Tibial nerve (tissue), 4 donors: ENCODE results near the gene SLC39A13. TPM values are rescaled to one million over a fixed set of nuclear protein-coding genes. Genes with fewer than 3 reads are reported as not detected.
"Not testable (repeated sequence)": the region's sequence is repeated elsewhere in the genome, so short reads cannot be mapped to it uniquely, and the experiment has no call there.

Source experiments
- DNase-seq, 2 donors: peaks; one replicate each; pipeline ENCODE4 v3.0.0-alpha.2; 2019; ENCODE audit warnings: low spot score in 2 of 2
- H3K27ac ChIP-seq, 4 donors: fragments of 200-600 bp; sonication (generic) in 3 of 4; one replicate each; pipeline ENCODE4 v1.5.1; 2017 to 2019; ENCODE audit warnings: mild to moderate bottlenecking in 1 of 4
- H3K27me3 ChIP-seq, 2 donors: fragments of 200-600 bp; sonication (generic) in 1 of 2; one replicate each; pipeline versions ENCODE4 v1.5.1 to v1.6.0; 2017 to 2019
- H3K36me3 ChIP-seq, 3 donors: fragments of 200-600 bp; sonication (generic); one replicate each; pipeline ENCODE4 v1.5.1; 2018 to 2019
- H3K4me1 ChIP-seq, 4 donors: fragments of 200-600 bp; sonication (generic) in 3 of 4; one replicate each; pipeline ENCODE4 v1.5.1; 2017 to 2019
- H3K4me3 ChIP-seq, 4 donors: fragments of 200-600 bp; sonication (generic) in 3 of 4; one replicate each; pipeline ENCODE4 v1.5.1; 2017 to 2019; ENCODE audit warnings: mild to moderate bottlenecking in 1 of 4, moderate library complexity in 1 of 4
- H3K9me3 ChIP-seq, 4 donors: fragments of 200-600 bp; sonication (generic) in 3 of 4; one replicate each; pipeline ENCODE4 v1.5.1; 2017 to 2019
- EP300 ChIP-seq, 2 donors: sonication (generic); formaldehyde crosslinking; IDR thresholded peaks; one replicate each; pipeline ENCODE4 v1.6.1; 2017; ENCODE audit warnings: antibody characterized with exemption in 2 of 2, mild to moderate bottlenecking in 1 of 2
- POLR2A ChIP-seq, 2 donors: fragments of 450-650 bp; IDR thresholded peaks; one replicate each; pipeline ENCODE4 v1.6.1; 2017; ENCODE audit warnings: antibody characterized with exemption in 2 of 2, mild to moderate bottlenecking in 2 of 2, moderate library complexity in 2 of 2
- WGBS, 2 donors: methylation state at CpG; one replicate each; pipeline ENCODE4 v1.1.5; 2018; 5-methylcytosine and 5-hydroxymethylcytosine counted together
- total RNA-seq, 4 donors: library from RNA; depleted of rRNA; stranded (reverse); fragments of >200 nt; gene quantifications; one replicate each; pipeline ENCODE4 v1.1.0, GENCODE V29; 2016
- TF ChIP-seq, protein P1 (sequence below), 5 experiments: fragments of 200-600 bp in 3 of 5; fragments of 450-650 bp in 2 of 5; sonication (generic) in 3 of 5; IDR thresholded peaks; one replicate each; pipeline ENCODE4 v1.5.1; 2016 to 2019; ENCODE audit warnings: antibody characterized with exemption in 5 of 5, mild to moderate bottlenecking in 3 of 5, moderate library complexity in 2 of 5

Gene SLC39A13
- total RNA-seq, 4 donors from 2014 or later = 91.6 to 142 (median 116) TPM

DNA sequence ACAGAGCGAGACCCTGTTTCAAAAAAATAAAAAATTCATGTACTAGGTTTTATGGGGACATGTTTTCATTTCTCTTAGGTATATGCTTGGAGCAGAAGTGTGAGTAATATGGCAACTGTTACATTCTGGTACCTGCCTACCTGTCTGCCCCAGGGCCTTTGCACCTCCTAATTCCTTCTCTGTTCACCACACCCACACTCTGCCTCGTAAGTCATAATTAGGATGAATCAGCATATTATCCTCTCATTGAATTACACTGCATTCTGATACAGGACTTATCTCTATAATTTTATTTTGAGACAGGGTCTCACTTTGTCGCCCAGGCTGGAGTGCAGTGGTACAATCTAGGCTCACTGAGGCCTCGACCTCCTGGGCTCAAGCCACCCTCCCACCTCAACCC is 43.6 kb downstream of the SLC39A13 start:
- no peak overlapping the region for H3K27ac ChIP-seq
- no peaks in the 10 kb centered on the region for H3K36me3 ChIP-seq
- no peaks in the 10 kb centered on the region for H3K4me1 ChIP-seq
- no peaks in the 10 kb centered on the region for H3K9me3 ChIP-seq
- no peak overlapping the region for H3K4me3 ChIP-seq
- H3K27me3 ChIP-seq = no peaks in the 10 kb centered on the region
- 88 to 93% methylated on average over 4 of the region's 4 CpGs for WGBS, 2 donors
- DNase-seq = no peak
- TF ChIP-seq EP300 (IDR thresholded peaks at IDR 0.05) = no peak
- TF ChIP-seq POLR2A (IDR thresholded peaks at IDR 0.05) = no peak
- TF ChIP-seq, protein P1, sequence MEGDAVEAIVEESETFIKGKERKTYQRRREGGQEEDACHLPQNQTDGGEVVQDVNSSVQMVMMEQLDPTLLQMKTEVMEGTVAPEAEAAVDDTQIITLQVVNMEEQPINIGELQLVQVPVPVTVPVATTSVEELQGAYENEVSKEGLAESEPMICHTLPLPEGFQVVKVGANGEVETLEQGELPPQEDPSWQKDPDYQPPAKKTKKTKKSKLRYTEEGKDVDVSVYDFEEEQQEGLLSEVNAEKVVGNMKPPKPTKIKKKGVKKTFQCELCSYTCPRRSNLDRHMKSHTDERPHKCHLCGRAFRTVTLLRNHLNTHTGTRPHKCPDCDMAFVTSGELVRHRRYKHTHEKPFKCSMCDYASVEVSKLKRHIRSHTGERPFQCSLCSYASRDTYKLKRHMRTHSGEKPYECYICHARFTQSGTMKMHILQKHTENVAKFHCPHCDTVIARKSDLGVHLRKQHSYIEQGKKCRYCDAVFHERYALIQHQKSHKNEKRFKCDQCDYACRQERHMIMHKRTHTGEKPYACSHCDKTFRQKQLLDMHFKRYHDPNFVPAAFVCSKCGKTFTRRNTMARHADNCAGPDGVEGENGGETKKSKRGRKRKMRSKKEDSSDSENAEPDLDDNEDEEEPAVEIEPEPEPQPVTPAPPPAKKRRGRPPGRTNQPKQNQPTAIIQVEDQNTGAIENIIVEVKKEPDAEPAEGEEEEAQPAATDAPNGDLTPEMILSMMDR (IDR thresholded peaks at IDR 0.05) = no peak

- H3K27ac ChIP-seq = no peak overlapping the region
- WGBS, 2 donors = 94 to 96% methylated on average over 8 of the region's 8 CpGs
- H3K36me3 ChIP-seq = no peaks in the 10 kb centered on the region
- no peak for DNase-seq
- TF ChIP-seq POLR2A (IDR thresholded peaks at IDR 0.05) = no peak
- TF ChIP-seq, protein P1 (IDR thresholded peaks at IDR 0.05) = no peak
- TF ChIP-seq EP300 (IDR thresholded peaks at IDR 0.05) = no peak
- no peaks in the 10 kb centered on the region for H3K27me3 ChIP-seq
- no peak overlapping the region for H3K4me3 ChIP-seq
- no peaks in the 10 kb centered on the region for H3K9me3 ChIP-seq
- H3K4me1 ChIP-seq = no peaks in the 10 kb centered on the region
Observed at GRCh38 chr11:47453365-47453764, 45.0 kb downstream of the SLC39A13 start.

DNA sequence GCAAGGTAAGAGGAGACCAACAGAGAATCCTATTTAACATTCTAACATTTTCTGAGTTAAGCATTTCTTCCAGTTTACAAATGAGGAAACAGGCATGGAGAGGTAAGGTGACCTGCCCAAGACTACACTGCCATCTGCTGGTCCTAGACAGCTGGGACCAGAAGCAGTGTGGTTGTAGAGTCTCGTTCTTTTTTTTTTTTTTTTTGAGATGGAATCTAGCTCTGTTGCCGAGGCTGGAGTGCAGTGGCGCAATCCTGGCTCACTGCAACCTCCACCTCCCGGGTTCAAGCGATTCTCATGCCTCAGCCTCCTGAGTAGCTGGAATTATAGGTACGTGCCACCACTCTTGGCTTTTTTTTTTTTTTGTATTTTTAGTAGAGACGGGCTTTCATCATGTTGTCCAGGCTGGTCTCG is 45.9 kb downstream of the SLC39A13 start:
- H3K9me3 ChIP-seq, H3K4me3 ChIP-seq, H3K36me3 ChIP-seq, H3K4me1 ChIP-seq, H3K27me3 ChIP-seq, H3K27ac ChIP-seq: not testable (repeated sequence)
- DNase-seq = peak; percentile 49 to 82
- WGBS, 2 donors = 21 to 28% methylated on average over 8 of the region's 8 CpGs
- TF ChIP-seq, protein P1 (IDR thresholded peaks at IDR 0.05) = peak; percentile 58 to 80 (median 68)
- peak in 1 of 2 donors; percentile 34 for TF ChIP-seq EP300 (IDR thresholded peaks at IDR 0.05)

DNA sequence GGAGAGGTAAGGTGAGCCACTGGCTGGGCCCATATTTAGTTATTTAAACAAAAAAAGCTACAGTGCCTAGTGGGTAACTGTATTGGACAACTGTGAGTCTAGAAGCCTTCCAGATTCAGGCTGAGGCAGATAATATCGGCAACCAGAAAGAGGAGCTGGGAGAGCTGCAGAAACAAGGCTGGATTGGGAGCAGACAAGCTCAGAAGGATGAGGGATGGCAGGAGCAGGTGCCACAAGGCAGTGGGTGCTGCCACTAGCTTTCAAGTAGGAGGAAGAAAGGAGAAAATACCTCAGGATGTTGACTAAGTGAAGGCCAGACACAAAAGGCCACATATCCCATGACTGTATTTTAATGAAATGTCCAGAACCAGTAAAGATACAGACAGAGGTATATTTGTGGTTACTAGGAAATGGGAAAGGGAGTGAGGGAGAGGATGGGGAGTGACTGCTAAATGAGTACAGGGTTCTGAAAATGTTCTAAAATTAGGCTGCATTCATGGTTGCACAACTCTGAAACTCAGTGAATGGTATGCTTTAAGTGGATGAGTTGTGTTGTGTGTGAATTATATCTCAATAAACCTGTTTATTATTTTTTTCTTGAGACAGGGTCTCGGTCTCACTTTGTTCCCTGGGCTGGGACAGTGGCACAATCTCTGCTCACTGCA is 52.3 kb downstream of the SLC39A13 start:
- Histone ChIP-seq H3K9me3 (no peaks in the 10 kb centered on the region), H3K4me1 (peaks cover 0 to 18% (median 6%) of the 10 kb centered on the region in 4 donors), H3K27me3 (no peaks in the 10 kb centered on the region), H3K36me3 (peaks cover 0 to 13% (median 0%) of the 10 kb centered on the region in 3 donors), H3K4me3 (no peak overlapping the region), H3K27ac (no peak overlapping the region)
- TF ChIP-seq EP300 (IDR thresholded peaks at IDR 0.05) (no peak), POLR2A (IDR thresholded peaks at IDR 0.05) (no peak)
- TF ChIP-seq, protein P1 (IDR thresholded peaks at IDR 0.05) = no peak
- WGBS, 2 donors = 95 to 98% methylated on average over 2 of the region's 2 CpGs
- no peak for DNase-seq

DNA sequence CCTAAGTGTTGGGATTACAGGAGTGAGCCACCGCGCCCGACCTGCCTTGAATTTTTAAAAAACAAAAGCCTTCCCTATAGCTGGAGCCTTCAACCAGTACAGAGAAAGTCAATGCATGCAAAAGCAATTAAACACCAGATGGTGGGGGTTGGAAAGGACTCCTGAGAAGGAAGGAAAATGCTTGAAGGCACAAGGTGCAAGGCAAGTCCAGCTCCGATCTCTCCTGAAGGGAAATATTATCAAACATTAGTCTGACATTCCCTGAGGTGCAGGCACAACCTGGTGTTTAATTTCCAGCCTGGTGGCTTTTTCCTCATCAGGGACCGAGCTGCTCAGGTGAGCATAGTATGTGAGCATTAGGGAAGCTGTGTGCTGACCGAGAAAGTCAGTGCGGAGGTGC is 53.5 kb downstream of the SLC39A13 start:
- Histone ChIP-seq H3K36me3 (peaks cover 0 to 13% (median 0%) of the 10 kb centered on the region in 3 donors), H3K27me3 (no peaks in the 10 kb centered on the region), H3K4me3 (no peak overlapping the region), H3K27ac (peak overlapping the region in 1 of 4 donors; percentile 23), H3K4me1 (peaks cover 0 to 29% (median 14%) of the 10 kb centered on the region in 4 donors), H3K9me3 (no peaks in the 10 kb centered on the region)
- DNase-seq = no peak
- 86 to 88% methylated on average over 7 of the region's 7 CpGs for WGBS, 2 donors
- no peak for TF ChIP-seq EP300 (IDR thresholded peaks at IDR 0.05)
- TF ChIP-seq, protein P1 (IDR thresholded peaks at IDR 0.05) = no peak
- TF ChIP-seq POLR2A (IDR thresholded peaks at IDR 0.05) = no peak
